IMR-90 (cell line): ENCODE results near the gene HACD2. TPM values are rescaled to one million over a fixed set of nuclear protein-coding genes. Genes with fewer than 3 reads are reported as not detected.

Experiments
- ATAC-seq: fragments of 200-7000 bp; cut with Tn5 transposase; 2 replicates; pipeline ENCODE4 v1.9.1; 2020; ENCODE audit warnings: low read depth, mild to moderate bottlenecking, moderate library complexity
- BruUV-seq: library from RNA; stranded (reverse); fragments of 400-500 nt; replicated peaks from 2 replicates; lab custom pipeline; 2021; lab: Mats Ljungman, UMichigan
- CTCF ChIA-PET: fragments of 300-600 bp; formaldehyde crosslinking; extraction: SDS; loops from one replicate; lab custom pipeline; 2021; ENCODE audit warnings: antibody characterized with exemption; lab: Yijun Ruan, JAX
- POLR2A ChIA-PET: fragments of 300-600 bp; sonication (Branson Sonifier 250); formaldehyde crosslinking; loops from one replicate; lab custom pipeline; 2022; ENCODE audit warnings: antibody characterized with exemption; ENCODE audit not compliant: unreplicated experiment; lab: Charles Lee
- DNase-seq: peaks from one replicate; pipeline ENCODE4 v3.0.0; 2013
- H2AFZ ChIP-seq: replicated peaks from 2 replicates; pipeline ENCODE3; 2013; ENCODE audit warnings: low read length, mild to moderate bottlenecking; ENCODE audit not compliant: poor library complexity
- H2AK5ac ChIP-seq: 2 replicates; pipeline ENCODE4 v1.6.1; 2013; ENCODE audit warnings: low read depth, low read length, inconsistent platforms
- H2AK9ac ChIP-seq: replicated peaks from 2 replicates; pipeline ENCODE3; 2013; ENCODE audit warnings: mild to moderate bottlenecking, low read depth, low read length, moderate library complexity; ENCODE audit not compliant: poor library complexity
- H2BK120ac ChIP-seq: 2 replicates; pipeline ENCODE4 v1.6.1; 2013; ENCODE audit warnings: low read depth, low read length, inconsistent platforms
- H2BK15ac ChIP-seq: 3 replicates; pipeline ENCODE4 v1.6.1; 2013; ENCODE audit warnings: low read depth, low read length, inconsistent platforms
- H2BK20ac ChIP-seq: 2 replicates; pipeline ENCODE4 v1.6.1; 2013; ENCODE audit warnings: low read depth, mild to moderate bottlenecking, inconsistent platforms, low read length, moderate library complexity
- H2BK5ac ChIP-seq: 2 replicates; pipeline ENCODE4 v1.6.1; 2013; ENCODE audit warnings: mild to moderate bottlenecking, low read depth, low read length, inconsistent platforms; ENCODE audit not compliant: poor library complexity, severe bottlenecking
- H3K14ac ChIP-seq: replicated peaks from 2 replicates; pipeline ENCODE4 v1.6.1; 2013; ENCODE audit warnings: low read depth, low read length, inconsistent platforms
- H3K18ac ChIP-seq: 2 replicates; pipeline ENCODE4 v1.6.1; 2013; ENCODE audit warnings: low read depth, low read length, control low read depth
- H3K23ac ChIP-seq: 2 replicates; pipeline ENCODE4 v1.6.1; 2013; ENCODE audit warnings: low read depth, low read length, inconsistent platforms
- H3K27ac ChIP-seq: 2 replicates; pipeline ENCODE4 v1.5.1; 2013; ENCODE audit warnings: mild to moderate bottlenecking, control low read depth, low read length; ENCODE audit not compliant: insufficient read depth
- H3K27me3 ChIP-seq: 2 replicates; pipeline ENCODE4 v1.6.1; 2013; ENCODE audit warnings: low read length; ENCODE audit not compliant: control insufficient read depth, insufficient read depth
- H3K36me3 ChIP-seq: 2 replicates; pipeline ENCODE4 v1.6.1; 2013; ENCODE audit warnings: low read length, mixed read lengths; ENCODE audit not compliant: control insufficient read depth, insufficient read depth
- H3K4ac ChIP-seq: 2 replicates; pipeline ENCODE4 v1.6.1; 2013; ENCODE audit warnings: low read depth, low read length, inconsistent platforms
- H3K4me1 ChIP-seq: 2 replicates; pipeline ENCODE4 v1.6.1; 2013; ENCODE audit warnings: low read length, mixed read lengths; ENCODE audit not compliant: control insufficient read depth, insufficient read depth
- H3K4me2 ChIP-seq: 2 replicates; pipeline ENCODE4 v1.6.1; 2013; ENCODE audit warnings: low read depth, mild to moderate bottlenecking, control low read depth, low read length, moderate library complexity
- H3K4me3 ChIP-seq: 2 replicates; pipeline ENCODE4 v1.5.1; 2013; ENCODE audit warnings: low read depth, mild to moderate bottlenecking, control low read depth, low read length, moderate library complexity; ENCODE audit not compliant: insufficient read depth
- H3K56ac ChIP-seq: 2 replicates; pipeline ENCODE4 v1.6.1; 2013; ENCODE audit warnings: low read length, inconsistent platforms; ENCODE audit not compliant: insufficient read depth; ENCODE audit errors: extremely low read depth
- H3K79me1 ChIP-seq, 2 experiments: 2 replicates each; pipeline ENCODE4 v1.6.1; 2013; ENCODE audit warnings: low read length in 2 of 2, inconsistent platforms in 1 of 2, low read depth in 1 of 2
- H3K9ac ChIP-seq: 2 replicates; pipeline ENCODE4 v1.6.1; 2013; ENCODE audit warnings: low read depth, low read length, control low read depth
- H3K9me1 ChIP-seq: 2 replicates; pipeline ENCODE4 v1.6.1; 2013; ENCODE audit warnings: low read length, inconsistent platforms; ENCODE audit not compliant: insufficient read depth
- H3K9me3 ChIP-seq: 2 replicates; pipeline ENCODE4 v1.6.1; 2013; ENCODE audit warnings: low read length; ENCODE audit not compliant: control insufficient read depth, insufficient read depth
- H4K20me1 ChIP-seq: 2 replicates; pipeline ENCODE4 v1.6.1; 2013; ENCODE audit warnings: low read length, inconsistent platforms; ENCODE audit not compliant: insufficient read depth
- H4K5ac ChIP-seq: 2 replicates; pipeline ENCODE4 v1.6.1; 2013; ENCODE audit warnings: mild to moderate bottlenecking, low read depth, low read length, control low read depth
- H4K8ac ChIP-seq, 2 experiments: 2 replicates each; pipeline ENCODE4 v1.6.1; 2013; ENCODE audit warnings: low read depth in 2 of 2, low read length in 2 of 2, control low read depth in 1 of 2, inconsistent platforms in 1 of 2
- H4K91ac ChIP-seq: 2 replicates; pipeline ENCODE4 v1.6.1; 2013; ENCODE audit warnings: low read depth, low read length, inconsistent platforms; ENCODE audit not compliant: insufficient read depth
- BHLHE40 ChIP-seq: fragments of 150-350 bp; IDR thresholded peaks from 2 replicates; pipeline ENCODE4 v1.6.1; 2016; ENCODE audit warnings: mild to moderate bottlenecking, low read depth, low read length
- CEBPB ChIP-seq: IDR thresholded peaks from 2 replicates; pipeline ENCODE4 v1.6.1; 2012; ENCODE audit warnings: low read depth, low read length, improper control_type of control experiment
- CHD1 ChIP-seq: IDR thresholded peaks from 2 replicates; pipeline ENCODE4 v1.6.1; 2012; ENCODE audit warnings: low read depth, low read length, improper control_type of control experiment
- FOS ChIP-seq: fragments of 150-350 bp; IDR thresholded peaks from 2 replicates; pipeline ENCODE4 v1.6.1; 2016; ENCODE audit warnings: low read depth, low read length
- MAFK ChIP-seq: IDR thresholded peaks from 2 replicates; pipeline ENCODE4 v1.6.1; 2012; ENCODE audit warnings: low read depth, low read length, improper control_type of control experiment
- MAZ ChIP-seq: IDR thresholded peaks from 2 replicates; pipeline ENCODE4 v1.6.1; 2012; ENCODE audit warnings: low read depth, mild to moderate bottlenecking, low read length, improper control_type of control experiment, moderate library complexity, borderline replicate concordance
- NFE2L2 ChIP-seq: fragments of 150-350 bp; IDR thresholded peaks from 2 replicates; pipeline ENCODE4 v1.6.1; 2016; ENCODE audit warnings: low read depth, mild to moderate bottlenecking, low read length
- POLR2A ChIP-seq: IDR thresholded peaks from 2 replicates; pipeline ENCODE4 v1.6.1; 2012; ENCODE audit warnings: mild to moderate bottlenecking, low read depth, low read length
- RAD21 ChIP-seq: IDR thresholded peaks from 2 replicates; pipeline ENCODE4 v1.6.1; 2012; ENCODE audit warnings: low read length, improper control_type of control experiment
- RFX5 ChIP-seq: IDR thresholded peaks from 2 replicates; pipeline ENCODE4 v1.8.0; 2012; ENCODE audit warnings: low read depth, mild to moderate bottlenecking, low read length, moderate library complexity
- SMC3 ChIP-seq: fragments of 150-350 bp; IDR thresholded peaks from 2 replicates; pipeline ENCODE4 v1.6.1; 2016; ENCODE audit warnings: low read depth, mild to moderate bottlenecking, antibody characterized with exemption, low read length, moderate library complexity
- WGBS, 2 experiments: methylation state at CpG; one replicate each; pipeline versions ENCODE4 v1.1.5 to v1.1.7; 2013; ENCODE audit warnings: missing lambda C conversion rate in 2 of 2; ENCODE audit not compliant: insufficient read length in 1 of 2; ENCODE audit errors: extremely low coverage in 2 of 2; 5-methylcytosine and 5-hydroxymethylcytosine counted together
- dilution Hi-C: fragments of 300-500 bp; cut with HindIII; formaldehyde crosslinking; loops from one replicate; pipeline ENCODE4 v1.14.3; 2018; ENCODE audit warnings: low sequenced_read_pairs; ENCODE audit not compliant: unreplicated experiment
- in situ Hi-C: fragments of 300-500 bp; cut with MboI; formaldehyde crosslinking; loops from 3 replicates; pipeline ENCODE4 v1.14.3; 2019; ENCODE audit warnings: low sequenced_read_pairs, inconsistent platforms, mixed read lengths
- intact Hi-C: fragments of 100-400 bp; cut with micrococcal nuclease; formaldehyde crosslinking; loops from 2 replicates; pipeline ENCODE4 v1.10.0; 2022
- polyA plus RNA-seq, 3 experiments: library from polyadenylated mRNA; depleted of rRNA; stranded (reverse); fragments of >200 nt; gene quantifications; 2 replicates each; pipeline ENCODE4 v1.2.3, GENCODE V29; 2012; ENCODE audit warnings: low replicate concordance in 1 of 3
- total RNA-seq: library from RNA; depleted of rRNA; stranded (reverse); fragments of >200 nt; gene quantifications from 2 replicates; pipeline ENCODE4 v1.2.3, GENCODE V29; 2012
- TF ChIP-seq, protein P1 (sequence below): fragments of 150-350 bp; IDR thresholded peaks from 2 replicates; pipeline ENCODE4 v1.6.1; 2017; ENCODE audit warnings: mild to moderate bottlenecking, antibody characterized with exemption, low read length, low read depth
- TF ChIP-seq, protein P2 (sequence below): fragments of 150-350 bp; IDR thresholded peaks from 2 replicates; pipeline ENCODE4 v1.6.1; 2016; ENCODE audit warnings: low read depth, mild to moderate bottlenecking, low read length, moderate library complexity, borderline replicate concordance
- TF ChIP-seq, protein P3 (sequence below): conservative IDR thresholded peaks from 2 replicates; pipeline ENCODE4 v1.5.1; 2012; ENCODE audit warnings: mild to moderate bottlenecking, low read depth, low read length, improper control_type of control experiment

Gene HACD2
- total and polyA plus RNA-seq, 2 of the 4 experiments (the other 2 are of a cell fraction) = 21.5 to 22.6 TPM

DNA sequence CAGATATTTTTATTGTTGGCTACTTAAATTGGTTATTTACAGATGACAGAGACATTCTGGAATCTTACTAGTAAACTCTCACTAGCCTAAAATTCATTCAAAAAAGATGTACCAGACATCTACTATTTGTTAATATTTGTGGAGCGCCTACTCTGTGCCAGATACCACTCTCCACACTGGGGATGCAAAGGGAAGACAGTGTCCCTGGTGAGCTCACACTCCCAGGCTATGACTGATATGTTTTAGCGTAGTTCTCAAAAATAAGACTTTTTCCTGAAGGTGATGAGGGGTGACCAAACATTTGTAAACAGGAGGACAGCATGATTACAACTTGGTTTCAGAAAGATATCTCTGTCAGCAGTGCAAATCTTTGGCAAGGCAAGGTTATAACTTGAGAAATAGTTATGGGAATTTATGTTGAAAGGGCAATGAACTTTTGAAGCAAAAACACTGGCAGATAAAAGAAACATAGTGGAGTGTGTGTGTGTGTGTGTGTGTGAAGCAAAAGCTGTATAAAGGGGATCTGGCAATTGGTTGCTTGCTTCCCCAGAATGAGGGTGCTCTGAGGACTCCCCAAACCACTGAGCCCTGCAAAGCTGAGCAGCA is 51.2 kb downstream of the HACD2 start:
- peak overlapping the region; percentile 61 for H3K4me2 ChIP-seq
- TF ChIP-seq, protein P1, sequence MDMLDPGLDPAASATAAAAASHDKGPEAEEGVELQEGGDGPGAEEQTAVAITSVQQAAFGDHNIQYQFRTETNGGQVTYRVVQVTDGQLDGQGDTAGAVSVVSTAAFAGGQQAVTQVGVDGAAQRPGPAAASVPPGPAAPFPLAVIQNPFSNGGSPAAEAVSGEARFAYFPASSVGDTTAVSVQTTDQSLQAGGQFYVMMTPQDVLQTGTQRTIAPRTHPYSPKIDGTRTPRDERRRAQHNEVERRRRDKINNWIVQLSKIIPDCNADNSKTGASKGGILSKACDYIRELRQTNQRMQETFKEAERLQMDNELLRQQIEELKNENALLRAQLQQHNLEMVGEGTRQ = no peak
- TF ChIP-seq CEBPB (no peak), MAFK (no peak), POLR2A (no peak), RFX5 (no peak), RAD21 (no peak), MAZ (no peak), FOS (no peak), SMC3 (no peak), BHLHE40 (no peak), NFE2L2 (no peak), CHD1 (no peak)
- TF ChIP-seq, protein P2, sequence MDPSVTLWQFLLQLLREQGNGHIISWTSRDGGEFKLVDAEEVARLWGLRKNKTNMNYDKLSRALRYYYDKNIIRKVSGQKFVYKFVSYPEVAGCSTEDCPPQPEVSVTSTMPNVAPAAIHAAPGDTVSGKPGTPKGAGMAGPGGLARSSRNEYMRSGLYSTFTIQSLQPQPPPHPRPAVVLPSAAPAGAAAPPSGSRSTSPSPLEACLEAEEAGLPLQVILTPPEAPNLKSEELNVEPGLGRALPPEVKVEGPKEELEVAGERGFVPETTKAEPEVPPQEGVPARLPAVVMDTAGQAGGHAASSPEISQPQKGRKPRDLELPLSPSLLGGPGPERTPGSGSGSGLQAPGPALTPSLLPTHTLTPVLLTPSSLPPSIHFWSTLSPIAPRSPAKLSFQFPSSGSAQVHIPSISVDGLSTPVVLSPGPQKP = no peak
- TF ChIP-seq, protein P3, sequence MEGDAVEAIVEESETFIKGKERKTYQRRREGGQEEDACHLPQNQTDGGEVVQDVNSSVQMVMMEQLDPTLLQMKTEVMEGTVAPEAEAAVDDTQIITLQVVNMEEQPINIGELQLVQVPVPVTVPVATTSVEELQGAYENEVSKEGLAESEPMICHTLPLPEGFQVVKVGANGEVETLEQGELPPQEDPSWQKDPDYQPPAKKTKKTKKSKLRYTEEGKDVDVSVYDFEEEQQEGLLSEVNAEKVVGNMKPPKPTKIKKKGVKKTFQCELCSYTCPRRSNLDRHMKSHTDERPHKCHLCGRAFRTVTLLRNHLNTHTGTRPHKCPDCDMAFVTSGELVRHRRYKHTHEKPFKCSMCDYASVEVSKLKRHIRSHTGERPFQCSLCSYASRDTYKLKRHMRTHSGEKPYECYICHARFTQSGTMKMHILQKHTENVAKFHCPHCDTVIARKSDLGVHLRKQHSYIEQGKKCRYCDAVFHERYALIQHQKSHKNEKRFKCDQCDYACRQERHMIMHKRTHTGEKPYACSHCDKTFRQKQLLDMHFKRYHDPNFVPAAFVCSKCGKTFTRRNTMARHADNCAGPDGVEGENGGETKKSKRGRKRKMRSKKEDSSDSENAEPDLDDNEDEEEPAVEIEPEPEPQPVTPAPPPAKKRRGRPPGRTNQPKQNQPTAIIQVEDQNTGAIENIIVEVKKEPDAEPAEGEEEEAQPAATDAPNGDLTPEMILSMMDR = no peak
- no peak overlapping the region for H3K56ac ChIP-seq
- intact Hi-C loops = no loop called here
- no peak overlapping the region for H3K4ac ChIP-seq
- ChIA-PET CTCF (no interaction called here), POLR2A (no interaction called here)
- no peak overlapping the region for H2BK120ac ChIP-seq
- no peak overlapping the region for H2BK5ac ChIP-seq
- H3K9me3 ChIP-seq = no peaks in the 10 kb centered on the region
- no peak overlapping the region for H2BK15ac ChIP-seq
- dilution Hi-C loops = no loop called here
- no peak overlapping the region; the same call in 1 of the 2 replicates for H3K23ac ChIP-seq
- 0 out of 2 replicates have a peak overlapping the region, but pooled peaks have one; percentile 36 for H2AK5ac ChIP-seq
- no peaks in the 10 kb centered on the region for H3K36me3 ChIP-seq
- H3K18ac ChIP-seq = no peak overlapping the region; the same call in 1 of the 2 replicates
- no peak overlapping the region for H2BK20ac ChIP-seq
- H3K79me1 ChIP-seq = peaks cover 2 to 23% of the 10 kb centered on the region in 2 experiments; a peak in 3 of 4 replicates
- ATAC-seq = peak; percentile 70
- H2AK9ac ChIP-seq = peak overlapping the region; percentile 55
- no peak overlapping the region for H3K9ac ChIP-seq
- in situ Hi-C loops = no loop called here
- peak; percentile 15 for DNase-seq
- H4K8ac ChIP-seq = no peak overlapping the region
- H4K91ac ChIP-seq = no peak overlapping the region
- H3K14ac ChIP-seq = peak overlapping the region; percentile 63; the same call in 1 of the 2 replicates
- WGBS, 2 experiments = no CpG with 5 or more reads among the region's 2 CpGs
- peaks cover 16% of the 10 kb centered on the region for H3K9me1 ChIP-seq
- H3K4me3 ChIP-seq = no peak overlapping the region
- peaks cover 7% of the 10 kb centered on the region for H4K20me1 ChIP-seq
- H3K27me3 ChIP-seq = no peaks in the 10 kb centered on the region
- no peak overlapping the region for H2AFZ ChIP-seq
- BruUV-seq = no TSS peak
- H3K4me1 ChIP-seq = peaks cover 8% of the 10 kb centered on the region
- H4K5ac ChIP-seq = no peak overlapping the region
- H3K27ac ChIP-seq = peak overlapping the region; percentile 63; the same call in 1 of the 2 replicates
